GM12892 (cell line): ENCODE results near the gene CYP4A11.

ENCODE experiments used
- POLR2A ChIP-seq: IDR thresholded peaks from 2 replicates; pipeline ENCODE4 v1.6.1; 2011; ENCODE audit warnings: low read depth, low read length, control low read depth
- POLR2AphosphoS5 ChIP-seq: IDR thresholded peaks from 2 replicates; pipeline ENCODE4 v1.6.1; 2011; ENCODE audit warnings: low read depth, low read length, control low read depth
- TAF1 ChIP-seq: IDR thresholded peaks from 2 replicates; pipeline ENCODE4 v1.6.1; 2011; ENCODE audit warnings: low read depth, mild to moderate bottlenecking, control low read depth, low read length, borderline replicate concordance

GRCh38 chr1:46937270-46937669 is 4.0 kb downstream of the CYP4A11 start:
- TF ChIP-seq POLR2A = no peak
- no peak for TF ChIP-seq TAF1
- TF ChIP-seq POLR2AphosphoS5 = no peak
